Measurements from ENCODE around the gene SHBG.

DNA sequence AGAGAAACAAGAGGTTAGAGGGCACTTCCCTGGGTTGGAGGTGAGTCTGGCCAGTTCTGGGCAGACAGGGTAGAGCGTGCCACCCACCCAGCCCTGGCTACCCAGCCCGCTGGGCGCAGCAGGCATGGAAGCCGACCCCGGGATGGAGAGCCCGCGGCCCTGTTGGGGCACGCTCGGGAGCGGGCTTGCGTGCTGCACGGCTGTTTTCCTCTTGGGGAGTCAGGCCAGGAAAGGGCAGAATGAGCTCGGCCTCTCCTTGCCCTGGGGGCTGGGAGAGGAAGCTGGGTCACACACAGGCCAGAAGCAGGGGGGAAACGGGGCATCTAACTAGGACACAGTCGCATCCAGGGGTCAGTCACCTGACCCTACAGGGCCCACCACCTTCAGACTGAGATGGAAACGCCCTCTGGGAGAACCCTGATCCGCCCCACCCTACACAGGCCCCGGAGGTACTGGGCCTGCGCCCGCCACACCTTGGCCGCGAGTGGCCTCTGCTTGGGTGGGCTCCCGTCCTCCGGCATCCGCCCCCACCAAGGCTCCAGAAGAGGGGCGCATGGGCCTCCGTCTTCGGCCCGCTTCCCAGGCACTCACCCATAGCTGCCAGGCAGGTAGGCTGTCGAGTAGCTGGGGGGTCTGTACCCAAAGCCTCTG lies 41.3 kb upstream of the SHBG start:
- TF ChIP-seq, protein P1, sequence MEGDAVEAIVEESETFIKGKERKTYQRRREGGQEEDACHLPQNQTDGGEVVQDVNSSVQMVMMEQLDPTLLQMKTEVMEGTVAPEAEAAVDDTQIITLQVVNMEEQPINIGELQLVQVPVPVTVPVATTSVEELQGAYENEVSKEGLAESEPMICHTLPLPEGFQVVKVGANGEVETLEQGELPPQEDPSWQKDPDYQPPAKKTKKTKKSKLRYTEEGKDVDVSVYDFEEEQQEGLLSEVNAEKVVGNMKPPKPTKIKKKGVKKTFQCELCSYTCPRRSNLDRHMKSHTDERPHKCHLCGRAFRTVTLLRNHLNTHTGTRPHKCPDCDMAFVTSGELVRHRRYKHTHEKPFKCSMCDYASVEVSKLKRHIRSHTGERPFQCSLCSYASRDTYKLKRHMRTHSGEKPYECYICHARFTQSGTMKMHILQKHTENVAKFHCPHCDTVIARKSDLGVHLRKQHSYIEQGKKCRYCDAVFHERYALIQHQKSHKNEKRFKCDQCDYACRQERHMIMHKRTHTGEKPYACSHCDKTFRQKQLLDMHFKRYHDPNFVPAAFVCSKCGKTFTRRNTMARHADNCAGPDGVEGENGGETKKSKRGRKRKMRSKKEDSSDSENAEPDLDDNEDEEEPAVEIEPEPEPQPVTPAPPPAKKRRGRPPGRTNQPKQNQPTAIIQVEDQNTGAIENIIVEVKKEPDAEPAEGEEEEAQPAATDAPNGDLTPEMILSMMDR (IDR thresholded peaks at IDR 0.05; ENCODE audit: low read depth, low read length) = no peak
- TF ChIP-seq POLR2A (IDR thresholded peaks at IDR 0.05; ENCODE audit: extremely low read depth, insufficient read length) (no peak), MYC (IDR thresholded peaks at IDR 0.05; ENCODE audit: low read depth, low read length) (no peak)
